ENCODE data around the gene OR52H1.

GRCh38 chr11:5514841-5515240 is 33.5 kb downstream of the OR52H1 start:
- no peak for TF ChIP-seq GATA3 (IDR thresholded peaks at IDR 0.05; ENCODE audit: borderline replicate concordance)
- no peak for TF ChIP-seq CTCF (IDR thresholded peaks at IDR 0.05)
- TF ChIP-seq BHLHE40 (IDR thresholded peaks at IDR 0.05; ENCODE audit: low read depth, low read length), result no peak
- TF ChIP-seq CHD2 (IDR thresholded peaks at IDR 0.05; ENCODE audit: low read length, partially characterized antibody), result no peak
- TF ChIP-seq USF2 (IDR thresholded peaks at IDR 0.05), result no peak
- TF ChIP-seq RAD21 (conservative IDR thresholded peaks at IDR 0.05 in 1 of 2, IDR thresholded peaks at IDR 0.05 in 1 of 2), result no peak
- no peak for TF ChIP-seq HMGXB4 (CRISPR knock-in tag; IDR thresholded peaks at IDR 0.05; ENCODE audit: borderline replicate concordance)
- TF ChIP-seq JUN (IDR thresholded peaks at IDR 0.05), result no peak
- TF ChIP-seq POLR2A (IDR thresholded peaks at IDR 0.05; ENCODE audit: low read length), result no peak
- no peak for TF ChIP-seq MAZ (IDR thresholded peaks at IDR 0.05; ENCODE audit: borderline replicate concordance, low read depth, low read length)
- no peak for TF ChIP-seq JUNB (IDR thresholded peaks at IDR 0.05)
- TF ChIP-seq RFX5 (IDR thresholded peaks at IDR 0.05), result no peak
- TF ChIP-seq POLR2AphosphoS2 (conservative IDR thresholded peaks at IDR 0.05; ENCODE audit: low read length), result no peak
